Measurements from ENCODE around the gene SYNE1.

DNA sequence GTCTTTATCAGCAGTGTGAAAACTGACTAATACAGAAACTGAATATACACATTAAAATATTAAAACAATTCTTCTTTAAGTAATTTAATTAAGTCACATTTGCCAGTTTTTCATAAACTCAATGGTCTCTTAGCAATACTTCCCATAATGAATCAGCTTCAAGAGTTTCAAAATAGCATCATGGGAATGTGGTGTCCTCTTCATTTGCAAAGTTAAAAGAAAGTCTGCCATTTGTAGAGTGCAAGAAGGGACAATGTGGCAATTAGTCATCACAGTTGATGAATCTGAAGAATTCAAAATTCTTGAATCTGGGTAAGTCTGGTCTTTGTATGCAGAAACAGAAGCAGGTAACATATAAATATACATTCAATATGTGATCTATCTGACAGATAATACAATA, 38.7 kb downstream of the SYNE1 start:
- TF ChIP-seq CTCF (IDR thresholded peaks at IDR 0.05; ENCODE audit: poor library complexity, severe bottlenecking) (no peak), POLR2AphosphoS5 (IDR thresholded peaks at IDR 0.05) (no peak)
